CD4-positive, alpha-beta T cell (primary cell): ENCODE data around the gene RINL. TPM values are rescaled to one million over a fixed set of nuclear protein-coding genes. Genes with fewer than 3 reads are reported as not detected.

ENCODE experiments used
- ATAC-seq: fragments of 200-7000 bp; cut with Tn5 transposase; one replicate; pipeline ENCODE4 v1.10.0; 2022; ENCODE audit warnings: mild to moderate bottlenecking; ENCODE audit not compliant: poor library complexity
- CTCF ChIA-PET: fragments of 350-600 bp; sonication (Branson Sonifier 250); formaldehyde crosslinking; loops from one replicate; lab custom pipeline; 2021; ENCODE audit warnings: antibody characterized with exemption, inconsistent platforms; lab: Charles Lee
- POLR2A ChIA-PET: fragments of 350-600 bp; sonication (Branson Sonifier 250); formaldehyde crosslinking; loops from one replicate; lab custom pipeline; 2021; ENCODE audit warnings: antibody characterized with exemption, inconsistent platforms; lab: Charles Lee
- DNase-seq, 14 experiments: peaks; one replicate each; pipeline ENCODE4 v3.0.0-alpha.2; 2013 to 2020; ENCODE audit warnings: mixed read lengths in 2 of 14
- H3K27ac ChIP-seq, 2 donors: one replicate each; pipeline versions ENCODE4 v1.5.1 to v1.7.0; 2013; ENCODE audit warnings: low read length in 2 of 2, low read depth in 1 of 2, mild to moderate bottlenecking in 1 of 2
- H3K27me3 ChIP-seq, 2 experiments: 1 replicate in 1 of 2; 2 replicates in 1 of 2; pipeline versions ENCODE4 v1.6.1 to v1.7.0; 2013; ENCODE audit warnings: low read length in 2 of 2, control low read depth in 1 of 2, mild to moderate bottlenecking in 1 of 2, moderate library complexity in 1 of 2; ENCODE audit not compliant: insufficient read depth in 2 of 2, control insufficient read depth in 1 of 2
- H3K36me3 ChIP-seq: one replicate; pipeline ENCODE4 v1.6.1; 2013; ENCODE audit warnings: low read length, control low read depth; ENCODE audit not compliant: insufficient read depth
- H3K4me1 ChIP-seq: one replicate; pipeline ENCODE4 v1.6.1; 2013; ENCODE audit warnings: low read length, control low read depth; ENCODE audit not compliant: insufficient read depth
- H3K4me3 ChIP-seq: one replicate; pipeline ENCODE4 v1.5.1; 2013; ENCODE audit warnings: mild to moderate bottlenecking, low read length, moderate library complexity
- H3K9me3 ChIP-seq, 2 experiments: 1 replicate in 1 of 2; 2 replicates in 1 of 2; pipeline versions ENCODE4 v1.6.1 to v1.7.0; 2013; ENCODE audit warnings: low read length in 2 of 2, mild to moderate bottlenecking in 2 of 2, control low read depth in 1 of 2, moderate library complexity in 1 of 2; ENCODE audit not compliant: control insufficient read depth in 1 of 2, insufficient read depth in 1 of 2
- H3K27ac Mint-ChIP-seq: one replicate; pipeline ENCODE4 v1.8.0; 2020; ENCODE audit warnings: mixed read lengths
- H3K27me3 Mint-ChIP-seq: one replicate; pipeline ENCODE4 v1.8.0; 2021; ENCODE audit warnings: mixed read lengths
- H3K36me3 Mint-ChIP-seq: one replicate; pipeline ENCODE4 v1.8.0; 2021; ENCODE audit warnings: low read depth, mixed read lengths
- H3K4me1 Mint-ChIP-seq: one replicate; pipeline ENCODE4 v1.8.0; 2021; ENCODE audit warnings: low read depth, mixed read lengths
- H3K4me3 Mint-ChIP-seq: one replicate; pipeline ENCODE4 v1.8.0; 2020; ENCODE audit warnings: mild to moderate bottlenecking, mixed read lengths
- H3K9me3 Mint-ChIP-seq: one replicate; pipeline ENCODE4 v1.8.0; 2020; ENCODE audit warnings: mixed read lengths
- intact Hi-C, 2 experiments: fragments of 100-400 bp; cut with DNase I in 1 of 2; cut with micrococcal nuclease in 1 of 2; formaldehyde crosslinking; loops; one replicate each; pipeline versions ENCODE4 v1.15.1 to v1.9.0; 2023 to 2025; cut with DNase I, micrococcal nuclease
- total RNA-seq, 174 experiments: library from RNA in 2 of 174; stranded (reverse) in 2 of 174; gene quantifications; one replicate each; pipeline ENCODE4 v1.2.3 and lab custom pipeline; 2021 to 2026
- TF ChIP-seq, protein P1 (sequence below): fragments of 200-600 bp; IDR thresholded peaks from one replicate; pipeline ENCODE4 v1.8.0; 2022; ENCODE audit warnings: antibody characterized with exemption, mild to moderate bottlenecking

Gene RINL
- total RNA-seq, 2 experiments from 2014 or later = 19.5 to 21.3 TPM

- Histone ChIP-seq H3K36me3 (peaks cover 15% of the 10 kb centered on the region), H3K27me3 (no peaks in the 10 kb centered on the region), H3K4me3 (no peak overlapping the region), H3K27ac (no peak overlapping the region), H3K4me1 (no peaks in the 10 kb centered on the region), H3K9me3 (no peaks in the 10 kb centered on the region)
- ATAC-seq (no peak), DNase-seq (no peak)
- H3K4me3 Mint-ChIP-seq = no peak overlapping the region
- H3K27ac Mint-ChIP-seq = no peak overlapping the region
- intact Hi-C loops = no loop called here
- no peaks in the 10 kb centered on the region for H3K27me3 Mint-ChIP-seq
- H3K9me3 Mint-ChIP-seq = no peaks in the 10 kb centered on the region
- TF ChIP-seq, protein P1, sequence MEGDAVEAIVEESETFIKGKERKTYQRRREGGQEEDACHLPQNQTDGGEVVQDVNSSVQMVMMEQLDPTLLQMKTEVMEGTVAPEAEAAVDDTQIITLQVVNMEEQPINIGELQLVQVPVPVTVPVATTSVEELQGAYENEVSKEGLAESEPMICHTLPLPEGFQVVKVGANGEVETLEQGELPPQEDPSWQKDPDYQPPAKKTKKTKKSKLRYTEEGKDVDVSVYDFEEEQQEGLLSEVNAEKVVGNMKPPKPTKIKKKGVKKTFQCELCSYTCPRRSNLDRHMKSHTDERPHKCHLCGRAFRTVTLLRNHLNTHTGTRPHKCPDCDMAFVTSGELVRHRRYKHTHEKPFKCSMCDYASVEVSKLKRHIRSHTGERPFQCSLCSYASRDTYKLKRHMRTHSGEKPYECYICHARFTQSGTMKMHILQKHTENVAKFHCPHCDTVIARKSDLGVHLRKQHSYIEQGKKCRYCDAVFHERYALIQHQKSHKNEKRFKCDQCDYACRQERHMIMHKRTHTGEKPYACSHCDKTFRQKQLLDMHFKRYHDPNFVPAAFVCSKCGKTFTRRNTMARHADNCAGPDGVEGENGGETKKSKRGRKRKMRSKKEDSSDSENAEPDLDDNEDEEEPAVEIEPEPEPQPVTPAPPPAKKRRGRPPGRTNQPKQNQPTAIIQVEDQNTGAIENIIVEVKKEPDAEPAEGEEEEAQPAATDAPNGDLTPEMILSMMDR = no peak
- ChIA-PET CTCF (no interaction called here), POLR2A (no interaction called here)
- H3K36me3 Mint-ChIP-seq = peaks cover 13% of the 10 kb centered on the region
- H3K4me1 Mint-ChIP-seq = no peaks in the 10 kb centered on the region
These were observed 40.5 kb upstream of the RINL start for GRCh38 chr19:38918526-38918925.

DNA sequence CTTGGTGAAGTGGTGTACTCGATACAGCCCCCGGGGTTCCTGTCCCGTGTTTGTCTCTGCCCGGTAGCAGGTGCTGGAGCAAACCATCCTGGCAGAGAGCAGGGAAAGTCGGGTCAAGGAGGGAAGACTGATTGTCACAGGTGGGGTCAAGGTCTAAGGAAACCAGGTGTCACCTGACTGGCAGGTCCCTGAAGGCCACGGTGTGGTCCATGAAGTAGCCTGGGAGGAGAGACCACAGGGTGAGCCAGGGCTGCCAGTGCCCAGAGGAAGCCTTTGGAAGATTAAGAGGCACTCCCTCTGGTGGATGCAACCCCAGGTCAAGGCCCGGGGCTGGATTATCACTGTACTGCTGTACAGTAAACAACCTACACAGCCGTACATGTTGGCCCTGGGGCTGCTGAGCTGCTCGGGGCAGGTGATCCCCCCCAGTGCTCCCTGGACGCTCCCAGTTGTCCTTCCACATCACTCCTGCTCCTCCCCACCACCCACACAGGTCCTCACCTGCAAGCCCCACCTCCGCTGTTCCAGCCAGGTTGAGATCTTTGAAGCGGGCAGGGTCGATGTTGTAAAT lies 39.9 kb upstream of the RINL start:
- CTCF ChIA-PET = no interaction called here
- Histone ChIP-seq H3K27me3 (no peaks in the 10 kb centered on the region), H3K4me1 (peaks cover under 1% of the 10 kb centered on the region), H3K36me3 (peaks cover 15% of the 10 kb centered on the region), H3K9me3 (no peaks in the 10 kb centered on the region), H3K27ac (no peak overlapping the region), H3K4me3 (no peak overlapping the region)
- intact Hi-C loops = no loop called here
- no peak for DNase-seq
- POLR2A ChIA-PET = no interaction called here
- no peak for ATAC-seq
- peaks cover 13% of the 10 kb centered on the region for H3K36me3 Mint-ChIP-seq
- TF ChIP-seq, protein P1 = no peak
- H3K4me1 Mint-ChIP-seq = no peaks in the 10 kb centered on the region
- no peak overlapping the region for H3K4me3 Mint-ChIP-seq
- no peak overlapping the region for H3K27ac Mint-ChIP-seq
- no peaks in the 10 kb centered on the region for H3K9me3 Mint-ChIP-seq
- no peaks in the 10 kb centered on the region for H3K27me3 Mint-ChIP-seq

DNA sequence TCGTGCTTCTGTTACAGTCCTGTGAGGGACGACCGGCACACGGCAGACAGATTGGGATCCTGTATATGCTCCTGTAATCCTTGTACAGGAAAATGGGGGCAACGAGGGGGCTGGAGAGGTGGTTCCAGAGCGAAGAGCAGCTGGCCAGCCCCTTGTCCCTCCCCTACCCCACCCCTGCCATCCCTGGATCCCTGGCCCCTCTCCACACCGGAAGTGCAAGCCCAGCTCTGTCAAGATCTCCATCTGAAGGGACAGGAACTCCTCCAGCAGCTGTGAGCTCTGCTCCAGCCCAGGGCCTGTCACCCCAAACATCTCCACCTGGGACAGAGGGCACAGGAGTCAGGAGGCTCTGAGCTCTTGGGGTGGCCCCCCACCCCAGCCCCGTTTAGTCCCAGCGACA lies 39.4 kb upstream of the RINL start:
- Mint-ChIP-seq H3K36me3 (peaks cover 11% of the 10 kb centered on the region), H3K27ac (no peak overlapping the region), H3K9me3 (no peaks in the 10 kb centered on the region), H3K4me1 (no peaks in the 10 kb centered on the region), H3K4me3 (no peak overlapping the region), H3K27me3 (no peaks in the 10 kb centered on the region)
- no peaks in the 10 kb centered on the region for H3K9me3 ChIP-seq
- TF ChIP-seq, protein P1 = no peak
- no peak overlapping the region for H3K4me3 ChIP-seq
- no peak for ATAC-seq
- no peak overlapping the region for H3K27ac ChIP-seq
- DNase-seq = no peak
- H3K36me3 ChIP-seq = peaks cover 15% of the 10 kb centered on the region
- intact Hi-C loops = no loop called here
- H3K27me3 ChIP-seq = no peaks in the 10 kb centered on the region
- ChIA-PET POLR2A (no interaction called here), CTCF (no interaction called here)
- peaks cover 3% of the 10 kb centered on the region for H3K4me1 ChIP-seq
